ENCODE measurements around the gene FLNB.

Gene FLNB

GRCh38 chr3:58183221-58183620, 175.0 kb downstream of the FLNB start:
- DNase-seq (ENCODE audit: low read depth in 1 of 2, low spot score in 1 of 2) = no peak
- in situ Hi-C loops (cut with HindIII; ENCODE audit: low pct_unique_long_range_greater_than_20kb, low sequenced_read_pairs) = no loop called here
- TF ChIP-seq JUND (IDR thresholded peaks at IDR 0.05; ENCODE audit: low read depth) = no peak

GRCh38 chr3:58183891-58184290, 175.7 kb downstream of the FLNB start:
- TF ChIP-seq JUND (IDR thresholded peaks at IDR 0.05; ENCODE audit: low read depth) = no peak
- DNase-seq (ENCODE audit: low read depth in 1 of 2, low spot score in 1 of 2) = no peak
- in situ Hi-C loops (cut with HindIII; ENCODE audit: low pct_unique_long_range_greater_than_20kb, low sequenced_read_pairs) = no loop called here

- TF ChIP-seq JUND (IDR thresholded peaks at IDR 0.05; ENCODE audit: low read depth) = no peak
- in situ Hi-C loops (cut with HindIII; ENCODE audit: low pct_unique_long_range_greater_than_20kb, low sequenced_read_pairs) = no loop called here
- no peak for DNase-seq (ENCODE audit: low read depth in 1 of 2, low spot score in 1 of 2)
Measured at GRCh38 chr3:58184309-58184981, 176.2 kb downstream of the FLNB start.

GRCh38 chr3:58184982-58185360, 176.7 kb downstream of the FLNB start:
- TF ChIP-seq JUND (IDR thresholded peaks at IDR 0.05; ENCODE audit: low read depth) = no peak
- DNase-seq (ENCODE audit: low read depth in 1 of 2, low spot score in 1 of 2) = no peak
- in situ Hi-C loops (cut with HindIII; ENCODE audit: low pct_unique_long_range_greater_than_20kb, low sequenced_read_pairs) = no loop called here

GRCh38 chr3:58188173-58188564, 179.9 kb downstream of the FLNB start:
- TF ChIP-seq JUND (IDR thresholded peaks at IDR 0.05; ENCODE audit: low read depth) = no peak
- in situ Hi-C loops (cut with HindIII; ENCODE audit: low pct_unique_long_range_greater_than_20kb, low sequenced_read_pairs) = no loop called here

GRCh38 chr3:58188921-58189451, 180.8 kb downstream of the FLNB start:
- TF ChIP-seq JUND (IDR thresholded peaks at IDR 0.05; ENCODE audit: low read depth) = no peak
- in situ Hi-C loops (cut with HindIII; ENCODE audit: low pct_unique_long_range_greater_than_20kb, low sequenced_read_pairs) = no loop called here
- no peak for DNase-seq (ENCODE audit: low read depth in 1 of 2, low spot score in 1 of 2)

More at GRCh38 chr3:58188173-58188564, 179.9 kb downstream of the FLNB start:
- peak in 1 of 2 experiments; percentile 51 for DNase-seq (ENCODE audit: low read depth in 1 of 2, low spot score in 1 of 2)

- in situ Hi-C loops (cut with HindIII; ENCODE audit: low pct_unique_long_range_greater_than_20kb, low sequenced_read_pairs) = no loop called here
- no peak for DNase-seq (ENCODE audit: low read depth in 1 of 2, low spot score in 1 of 2)
Measured at GRCh38 chr3:58189691-58190090, 181.5 kb downstream of the FLNB start.

GRCh38 chr3:58190291-58190690, 182.1 kb downstream of the FLNB start:
- in situ Hi-C loops (cut with HindIII; ENCODE audit: low pct_unique_long_range_greater_than_20kb, low sequenced_read_pairs) = no loop called here
- no peak for TF ChIP-seq JUND (IDR thresholded peaks at IDR 0.05; ENCODE audit: low read depth)
- no peak for DNase-seq (ENCODE audit: low read depth in 1 of 2, low spot score in 1 of 2)

More at GRCh38 chr3:58189691-58190090, 181.5 kb downstream of the FLNB start:
- TF ChIP-seq JUND (IDR thresholded peaks at IDR 0.05; ENCODE audit: low read depth) = no peak

- TF ChIP-seq JUND (IDR thresholded peaks at IDR 0.05; ENCODE audit: low read depth) = no peak
- DNase-seq (ENCODE audit: low read depth in 1 of 2, low spot score in 1 of 2) = no peak
- in situ Hi-C loops (cut with HindIII; ENCODE audit: low pct_unique_long_range_greater_than_20kb, low sequenced_read_pairs) = no loop called here
Measured at GRCh38 chr3:58190882-58191281, 182.7 kb downstream of the FLNB start.

- DNase-seq (ENCODE audit: low read depth in 1 of 2, low spot score in 1 of 2) = no peak
- TF ChIP-seq JUND (IDR thresholded peaks at IDR 0.05; ENCODE audit: low read depth) = no peak
- in situ Hi-C loops (cut with HindIII; ENCODE audit: low pct_unique_long_range_greater_than_20kb, low sequenced_read_pairs) = no loop called here
Measured at GRCh38 chr3:58191361-58191991, 183.3 kb downstream of the FLNB start.

- DNase-seq (ENCODE audit: low read depth in 1 of 2, low spot score in 1 of 2) = no peak
Measured at GRCh38 chr3:58192069-58192468, 183.8 kb downstream of the FLNB start.

GRCh38 chr3:58193682-58194407, 185.6 kb downstream of the FLNB start:
- TF ChIP-seq JUND (IDR thresholded peaks at IDR 0.05; ENCODE audit: low read depth) = no peak
- no peak for DNase-seq (ENCODE audit: low read depth in 1 of 2, low spot score in 1 of 2)
- in situ Hi-C loops (cut with HindIII; ENCODE audit: low pct_unique_long_range_greater_than_20kb, low sequenced_read_pairs) = no loop called here

More at GRCh38 chr3:58192069-58192468, 183.8 kb downstream of the FLNB start:
- in situ Hi-C loops (cut with HindIII; ENCODE audit: low pct_unique_long_range_greater_than_20kb, low sequenced_read_pairs) = no loop called here
- no peak for TF ChIP-seq JUND (IDR thresholded peaks at IDR 0.05; ENCODE audit: low read depth)

GRCh38 chr3:58197588-58197987, 189.4 kb downstream of the FLNB start:
- no peak for DNase-seq (ENCODE audit: low read depth in 1 of 2, low spot score in 1 of 2)
- no peak for TF ChIP-seq JUND (IDR thresholded peaks at IDR 0.05; ENCODE audit: low read depth)
- in situ Hi-C loops (cut with HindIII; ENCODE audit: low pct_unique_long_range_greater_than_20kb, low sequenced_read_pairs) = no loop called here
